NCI-H2081 (cell line): ENCODE results near the gene NBAS.

Experiments used
- DNase-seq, 2 experiments: peaks; one replicate each; lab custom pipeline; 2025; lab: John Stamatoyannopoulos, UW

Gene NBAS

GRCh38 chr2:15591373-15591691 lies 30.2 kb upstream of the NBAS start:
- DNase-seq = no peak

- peak; percentile 68 to 82 for DNase-seq
These were observed 27.3 kb upstream of the NBAS start for GRCh38 chr2:15588329-15588919.

GRCh38 chr2:15584767-15585469 lies 23.8 kb upstream of the NBAS start:
- no peak for DNase-seq

- no peak for DNase-seq
These were observed 23.2 kb upstream of the NBAS start for GRCh38 chr2:15584316-15584715.

- no peak for DNase-seq
These were observed 22.7 kb upstream of the NBAS start for GRCh38 chr2:15583826-15584225.

- DNase-seq = no peak
These were observed 21.7 kb upstream of the NBAS start for GRCh38 chr2:15582710-15583357.

- DNase-seq = no peak
These were observed 19.3 kb upstream of the NBAS start for GRCh38 chr2:15580451-15580850.

- DNase-seq = no peak
These were observed 18.5 kb upstream of the NBAS start for GRCh38 chr2:15579641-15580040.

- peak; percentile 87 to 93 for DNase-seq
These were observed 16.1 kb upstream of the NBAS start for GRCh38 chr2:15577071-15577735.

GRCh38 chr2:15571729-15572128 lies 10.6 kb upstream of the NBAS start:
- no peak for DNase-seq

- no peak for DNase-seq
These were observed 9.0 kb upstream of the NBAS start for GRCh38 chr2:15570104-15570503.

GRCh38 chr2:15568874-15569273 lies 7.7 kb upstream of the NBAS start:
- DNase-seq = no peak

GRCh38 chr2:15566912-15567311 lies 5.8 kb upstream of the NBAS start:
- no peak for DNase-seq

GRCh38 chr2:15565994-15566671 lies 5.0 kb upstream of the NBAS start:
- DNase-seq = no peak

GRCh38 chr2:15565392-15565791 lies 4.3 kb upstream of the NBAS start:
- no peak for DNase-seq

GRCh38 chr2:15563227-15564100 lies 2.3 kb upstream of the NBAS start:
- DNase-seq = no peak

GRCh38 chr2:15562354-15563031 lies 1.4 kb upstream of the NBAS start:
- DNase-seq = no peak

GRCh38 chr2:15561574-15562344 lies 625 bp upstream of the NBAS start:
- DNase-seq = no peak

- peak; percentile 3 to 50 for DNase-seq
These were observed 770 bp downstream of the NBAS start for GRCh38 chr2:15560140-15560987.
